Cardiac muscle cell (in vitro differentiated cells and primary cell): Measurements from ENCODE around the gene CLASP1. TPM values are rescaled to one million over a fixed set of nuclear protein-coding genes. Genes with fewer than 3 reads are reported as not detected.
A peak's percentile ranks its signal among the peaks of the same experiment; 100 is the strongest.

Source experiments
- DNase-seq, 2 donors: peaks; one replicate each; pipeline versions ENCODE4 v3.0.0 to v3.0.0-alpha.2; 2010 to 2017; ENCODE audit warnings: low read depth in 1 of 2, low spot score in 1 of 2
- H3K27ac ChIP-seq: fragments of 200-600 bp; sonication (generic); 2 replicates; pipeline ENCODE4 v1.5.1; 2016
- H3K27me3 ChIP-seq: fragments of 200-600 bp; sonication (generic); 2 replicates; pipeline ENCODE4 v1.6.0; 2016; ENCODE audit warnings: control low read depth
- H3K36me3 ChIP-seq: fragments of 200-600 bp; sonication (generic); 2 replicates; pipeline ENCODE4 v1.5.1; 2016; ENCODE audit warnings: control low read depth
- H3K4me1 ChIP-seq: fragments of 200-600 bp; sonication (generic); 2 replicates; pipeline ENCODE4 v1.8.1; 2017; ENCODE audit warnings: low read depth, mild to moderate bottlenecking, mixed run types
- H3K4me3 ChIP-seq: fragments of 200-600 bp; sonication (generic); 2 replicates; pipeline ENCODE4 v1.5.1; 2016; ENCODE audit warnings: mild to moderate bottlenecking
- H3K9me3 ChIP-seq: fragments of 200-600 bp; sonication (generic); 2 replicates; pipeline ENCODE4 v1.5.1; 2017; ENCODE audit warnings: low read depth, mild to moderate bottlenecking, control low read depth
- polyA plus RNA-seq: library from polyadenylated mRNA; unstranded; fragments of >200 nt; fragmentation: Nextera tagmentation; extraction: Ambion mirVana; gene quantifications from 2 replicates; pipeline ENCODE4 v1.2.1, GENCODE V29; 2016
- total RNA-seq: library from RNA; depleted of rRNA; stranded (reverse); fragments of >200 nt; gene quantifications from 2 replicates; pipeline ENCODE4 v1.2.3, GENCODE V29; 2016
- TF ChIP-seq, protein P1 (sequence below): IDR thresholded peaks from 2 replicates; pipeline ENCODE4 v1.5.1; 2012; ENCODE audit warnings: low read depth, mild to moderate bottlenecking, low read length

CLASP1 gene
- total RNA-seq (41.1 and 53.0 TPM in 2 replicates), polyA plus RNA-seq (24.8 and 37.0 TPM in 2 replicates)

- H3K27ac ChIP-seq: peak within 1 kb of the TSS; percentile 95
Observed at GRCh38 chr2:121649149-121649595, at the start of gene CLASP1. Gene CLASP1, minus strand, starts transcription at chr2:121649462. Its CDS starts 43,567 bp downstream, at chr2:121605895.

GRCh38 chr2:121698318-121698930, 49.2 kb upstream of the CLASP1 start:
- no peak overlapping the region for H3K4me3 ChIP-seq
- H3K36me3 ChIP-seq: no peaks in the 10 kb centered on the region
- H3K9me3 ChIP-seq: no peaks in the 10 kb centered on the region
- peaks cover 2% of the 10 kb centered on the region for H3K4me1 ChIP-seq
- H3K27ac ChIP-seq: no peak overlapping the region
- no peaks in the 10 kb centered on the region for H3K27me3 ChIP-seq
- TF ChIP-seq, protein P1, sequence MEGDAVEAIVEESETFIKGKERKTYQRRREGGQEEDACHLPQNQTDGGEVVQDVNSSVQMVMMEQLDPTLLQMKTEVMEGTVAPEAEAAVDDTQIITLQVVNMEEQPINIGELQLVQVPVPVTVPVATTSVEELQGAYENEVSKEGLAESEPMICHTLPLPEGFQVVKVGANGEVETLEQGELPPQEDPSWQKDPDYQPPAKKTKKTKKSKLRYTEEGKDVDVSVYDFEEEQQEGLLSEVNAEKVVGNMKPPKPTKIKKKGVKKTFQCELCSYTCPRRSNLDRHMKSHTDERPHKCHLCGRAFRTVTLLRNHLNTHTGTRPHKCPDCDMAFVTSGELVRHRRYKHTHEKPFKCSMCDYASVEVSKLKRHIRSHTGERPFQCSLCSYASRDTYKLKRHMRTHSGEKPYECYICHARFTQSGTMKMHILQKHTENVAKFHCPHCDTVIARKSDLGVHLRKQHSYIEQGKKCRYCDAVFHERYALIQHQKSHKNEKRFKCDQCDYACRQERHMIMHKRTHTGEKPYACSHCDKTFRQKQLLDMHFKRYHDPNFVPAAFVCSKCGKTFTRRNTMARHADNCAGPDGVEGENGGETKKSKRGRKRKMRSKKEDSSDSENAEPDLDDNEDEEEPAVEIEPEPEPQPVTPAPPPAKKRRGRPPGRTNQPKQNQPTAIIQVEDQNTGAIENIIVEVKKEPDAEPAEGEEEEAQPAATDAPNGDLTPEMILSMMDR: no peak
- DNase-seq: no peak

More at GRCh38 chr2:121649149-121649595, at the start of gene CLASP1:
- Histone ChIP-seq H3K9me3 (no peaks in the 10 kb centered on the region), H3K4me3 (peak within 1 kb of the TSS; percentile 86), H3K27me3 (no peaks in the 10 kb centered on the region), H3K4me1 (peaks cover 17% of the 10 kb centered on the region), H3K36me3 (no peaks in the 10 kb centered on the region)
- peak in 1 of 2 donors; percentile 78 for DNase-seq
- TF ChIP-seq, protein P1: no peak

GRCh38 chr2:121697108-121697631, 47.9 kb upstream of the CLASP1 start:
- TF ChIP-seq, protein P1: no peak
- Histone ChIP-seq H3K27me3 (no peaks in the 10 kb centered on the region), H3K27ac (peak overlapping the region; percentile 43), H3K4me1 (peaks cover 2% of the 10 kb centered on the region), H3K4me3 (no peak overlapping the region), H3K36me3 (no peaks in the 10 kb centered on the region), H3K9me3 (no peaks in the 10 kb centered on the region)
- DNase-seq: peak; percentile 5 to 17

DNA sequence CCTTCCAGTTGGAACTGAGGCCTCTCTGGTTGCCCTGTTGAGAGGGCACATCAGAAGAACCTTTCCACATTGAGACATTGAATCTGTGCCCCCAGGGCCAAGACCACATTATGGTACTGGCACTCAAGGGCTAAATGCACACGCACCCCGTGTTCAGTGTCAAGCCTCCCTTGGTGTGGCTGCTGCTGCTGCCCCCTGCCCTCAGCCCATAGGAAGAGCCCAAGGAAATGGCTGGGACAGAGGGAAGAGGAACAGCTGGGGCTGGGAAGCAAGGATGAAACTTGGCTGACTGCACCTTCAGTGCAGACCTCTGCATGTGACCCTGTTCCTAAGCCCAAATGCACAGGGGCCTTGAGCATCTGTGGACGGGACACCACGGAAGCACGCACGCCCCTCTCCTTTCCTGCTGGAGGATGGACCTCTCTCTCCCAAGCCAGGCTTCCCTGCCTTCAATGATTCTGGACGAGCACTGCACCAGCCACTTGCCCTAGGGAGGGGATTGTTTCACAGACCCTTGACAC, 47.2 kb upstream of the CLASP1 start:
- H3K4me1 ChIP-seq: peaks cover 2% of the 10 kb centered on the region
- H3K4me3 ChIP-seq: no peak overlapping the region
- H3K27ac ChIP-seq: peak overlapping the region; percentile 43
- no peaks in the 10 kb centered on the region for H3K9me3 ChIP-seq
- no peak for DNase-seq
- TF ChIP-seq, protein P1: no peak
- no peaks in the 10 kb centered on the region for H3K36me3 ChIP-seq
- no peaks in the 10 kb centered on the region for H3K27me3 ChIP-seq

DNA sequence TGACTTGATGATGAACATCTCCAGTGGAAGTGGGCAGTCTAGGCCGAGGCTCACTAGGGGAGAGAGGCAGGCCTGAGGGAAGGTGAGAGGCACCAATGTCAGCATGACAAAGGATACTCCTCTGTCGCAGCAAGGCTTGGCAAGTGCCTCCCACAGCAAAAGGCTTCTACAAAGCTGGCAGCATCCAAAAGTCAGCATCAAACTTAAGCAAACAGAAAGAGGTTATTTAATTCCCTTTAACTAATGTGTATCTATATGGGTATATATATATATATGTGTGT, 45.8 kb upstream of the CLASP1 start:
- Histone ChIP-seq H3K27ac (no peak overlapping the region), H3K4me1 (no peaks in the 10 kb centered on the region), H3K4me3 (no peak overlapping the region), H3K27me3 (no peaks in the 10 kb centered on the region), H3K36me3 (no peaks in the 10 kb centered on the region), H3K9me3 (no peaks in the 10 kb centered on the region)
- TF ChIP-seq, protein P1: no peak
- DNase-seq: no peak
